IPS-18c (cell line): ENCODE results near the gene TMEM53.

Source experiments
- H3K4me3 ChIP-seq: 2 replicates; pipeline ENCODE4 v1.7.0; 2013; ENCODE audit warnings: low read depth, mild to moderate bottlenecking, low read length, moderate library complexity; ENCODE audit not compliant: insufficient read depth
- H3K9me3 ChIP-seq: one replicate; pipeline ENCODE4 v1.6.1; 2013; ENCODE audit warnings: mild to moderate bottlenecking, low read length, moderate library complexity; ENCODE audit not compliant: control insufficient read depth, insufficient read depth

The TMEM53 gene

DNA sequence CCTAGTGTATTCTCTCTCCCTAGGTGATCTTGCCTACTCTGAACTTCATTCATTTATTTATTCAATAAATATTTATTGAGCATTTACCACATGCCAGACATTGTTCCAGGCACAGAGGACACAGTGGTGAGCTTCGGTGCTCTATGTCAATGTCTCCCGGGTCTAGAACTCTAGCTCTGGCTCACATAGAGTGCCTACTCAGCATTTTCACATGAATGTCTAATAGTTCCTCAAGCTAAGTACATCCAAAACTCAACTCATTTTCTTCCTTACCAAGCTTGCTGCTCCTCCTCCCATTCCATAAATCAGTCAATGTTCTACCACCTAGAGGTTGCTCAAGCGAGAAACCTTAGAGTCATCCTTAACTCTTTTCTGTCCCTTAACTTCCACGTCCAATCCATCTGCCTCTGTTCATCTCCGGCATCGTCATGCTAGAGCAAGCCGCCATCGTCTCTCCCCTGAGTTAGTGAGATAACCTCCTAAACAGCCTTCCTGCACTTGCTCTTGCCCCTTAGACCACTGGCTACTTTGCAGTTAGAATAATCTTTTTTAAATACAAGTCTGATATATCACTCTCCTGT is 67.5 kb downstream of the TMEM53 start:
- Histone ChIP-seq H3K4me3 (no peak overlapping the region), H3K9me3 (no peaks in the 10 kb centered on the region)

DNA sequence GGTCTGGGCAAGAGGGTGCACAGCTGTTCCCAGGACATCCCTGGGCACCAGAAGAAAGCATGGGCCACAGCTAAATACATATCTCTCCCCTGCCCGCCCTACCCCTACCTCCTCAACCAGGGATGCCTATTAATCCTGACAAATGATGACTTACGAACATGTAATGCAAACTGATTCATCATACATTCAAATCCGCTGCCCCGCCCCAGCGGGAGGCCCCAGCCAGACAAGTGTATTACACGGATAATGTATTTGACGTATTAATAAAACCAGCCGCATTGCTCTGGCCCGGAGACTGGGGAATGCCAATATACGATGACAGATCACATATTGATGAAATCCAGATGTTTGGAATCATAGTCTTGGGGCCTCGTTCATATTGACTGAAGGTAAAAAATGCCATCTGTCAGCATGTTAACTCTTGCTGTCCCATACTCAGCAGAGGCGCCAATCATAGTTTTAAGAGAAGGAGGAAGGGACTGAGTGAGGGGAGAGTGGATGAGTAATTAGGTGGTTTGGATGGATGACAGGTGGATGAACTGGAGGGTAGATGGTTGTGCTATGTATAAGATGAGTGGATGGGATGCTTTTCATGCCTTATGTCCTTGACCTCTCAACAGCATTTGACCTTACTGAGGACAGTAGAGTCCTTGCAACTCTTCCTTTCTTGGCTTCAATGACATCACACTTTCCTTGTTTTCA is 68.2 kb downstream of the TMEM53 start:
- H3K4me3 ChIP-seq: no peak overlapping the region
- H3K9me3 ChIP-seq: no peaks in the 10 kb centered on the region

DNA sequence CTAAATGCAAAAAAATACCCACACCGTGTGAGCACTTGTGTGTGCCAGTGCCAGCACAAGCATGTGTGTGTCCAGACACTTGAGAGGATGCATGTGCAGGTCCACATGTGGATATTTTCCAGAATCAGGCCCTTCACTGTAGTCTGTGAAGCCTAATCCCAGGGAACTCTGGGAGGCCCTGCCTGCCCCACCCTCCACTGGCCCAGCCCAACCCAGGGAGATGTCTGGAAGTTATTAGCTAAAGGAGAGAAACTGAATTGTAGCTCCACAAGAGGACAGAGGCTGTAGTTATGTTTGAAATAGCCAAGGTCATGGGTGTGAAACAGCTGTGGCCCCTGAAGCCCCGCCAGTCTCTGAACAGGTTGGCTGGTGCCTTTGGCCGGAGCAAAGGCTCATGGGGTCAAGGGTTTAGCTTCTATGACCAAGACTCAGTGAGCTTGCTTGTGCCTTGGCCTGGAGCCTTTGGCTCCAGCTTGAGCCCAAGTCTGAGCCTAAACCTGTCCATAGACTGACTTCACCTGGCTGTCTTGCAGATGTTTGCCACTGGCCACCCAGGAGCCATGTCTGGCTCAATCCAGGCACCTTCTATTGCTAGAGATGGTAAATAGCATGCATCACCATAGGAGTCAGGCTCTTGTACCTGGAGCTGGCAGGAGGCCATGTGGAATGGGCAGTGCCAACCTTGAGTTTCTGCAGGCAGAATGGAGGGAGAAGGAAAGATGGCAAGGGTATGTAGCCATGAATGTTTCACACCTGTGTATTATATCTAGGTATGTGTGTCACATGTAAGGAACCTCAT is 69.9 kb downstream of the TMEM53 start:
- H3K4me3 ChIP-seq: no peak overlapping the region
- no peaks in the 10 kb centered on the region for H3K9me3 ChIP-seq

DNA sequence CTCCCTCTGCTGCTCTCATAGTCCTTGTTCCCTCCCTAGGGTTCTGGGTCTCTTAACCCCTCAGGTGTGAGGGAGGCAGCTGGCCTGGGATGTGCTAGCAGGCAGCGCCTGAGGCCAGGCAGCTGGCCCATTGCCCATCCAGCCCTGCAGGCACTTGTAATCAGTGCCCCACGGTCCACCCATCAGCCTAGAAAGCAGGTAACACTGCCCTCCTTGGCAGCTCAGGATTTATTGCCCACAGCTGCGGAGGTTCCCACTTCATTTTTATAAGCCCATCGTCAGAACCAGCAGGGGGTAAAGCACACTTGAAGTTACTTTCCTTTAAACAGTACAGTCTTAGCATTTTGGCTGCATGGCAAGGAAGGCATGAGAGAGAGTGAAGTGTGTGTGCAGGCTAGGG is 70.6 kb downstream of the TMEM53 start:
- Histone ChIP-seq H3K9me3 (no peaks in the 10 kb centered on the region), H3K4me3 (no peak overlapping the region)
